ENCODE data around the gene CASK. TPM values are rescaled to one million over a fixed set of nuclear protein-coding genes. Genes with fewer than 3 reads are reported as not detected.
"Not testable (repeated sequence)": the region's sequence is repeated elsewhere in the genome, so short reads cannot be mapped to it uniquely, and the experiment has no call there.

Gene CASK
- total RNA-seq, 2 experiments from 2014 or later, result 27.9 to 28.4 TPM

DNA sequence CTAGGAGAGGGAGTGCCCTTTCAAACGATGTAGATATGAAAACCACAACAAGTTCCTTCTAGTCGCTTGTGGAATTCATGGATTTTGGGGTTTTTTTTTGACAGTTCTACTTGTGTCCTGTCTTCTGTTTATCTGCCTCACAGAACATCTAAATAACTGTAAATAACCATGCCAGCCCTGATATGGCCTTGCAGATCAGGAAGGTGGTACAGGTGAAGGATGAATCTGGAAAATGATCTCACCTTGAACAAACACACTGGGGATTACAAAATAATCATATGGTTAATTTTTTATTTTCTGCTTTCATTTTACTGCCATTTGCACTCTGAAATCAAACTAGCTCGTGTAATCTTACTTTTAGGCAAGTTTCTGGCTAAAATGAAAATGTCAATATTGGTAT, 162.2 kb downstream of the CASK start:
- CTCF ChIA-PET, result interaction anchor here (1.7 kb wide), 1 partner anchor 203 kb away, joined by 4 read pairs; no protein-coding TSS in a partner anchor
- POLR2A ChIA-PET, result no interaction called here

DNA sequence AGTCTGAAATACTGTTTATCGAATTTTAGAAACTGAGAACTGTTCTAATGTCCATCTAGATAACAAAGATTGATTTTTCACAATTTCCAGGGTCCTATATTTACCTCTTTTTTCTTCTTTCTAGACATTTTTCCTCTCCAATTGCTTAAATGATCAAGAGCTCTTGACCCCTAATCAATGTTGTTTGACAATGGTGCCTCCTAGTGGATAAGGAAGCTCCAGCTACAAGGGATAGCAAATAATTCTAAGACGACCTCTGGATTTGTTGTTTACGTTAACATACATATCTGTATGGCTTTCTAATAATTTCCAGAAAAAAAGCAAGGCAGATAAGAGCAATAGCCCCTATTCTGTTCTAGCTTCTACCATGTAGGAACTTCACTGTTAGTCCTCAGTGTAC, 163.5 kb downstream of the CASK start:
- POLR2A ChIA-PET, result interaction anchor here (1.1 kb wide), 1 partner anchor 40 kb away, joined by 3 read pairs; no protein-coding TSS in a partner anchor
- CTCF ChIA-PET, result interaction anchor here (1.7 kb wide), 1 partner anchor 201 kb away, joined by 4 read pairs; no protein-coding TSS in a partner anchor

DNA sequence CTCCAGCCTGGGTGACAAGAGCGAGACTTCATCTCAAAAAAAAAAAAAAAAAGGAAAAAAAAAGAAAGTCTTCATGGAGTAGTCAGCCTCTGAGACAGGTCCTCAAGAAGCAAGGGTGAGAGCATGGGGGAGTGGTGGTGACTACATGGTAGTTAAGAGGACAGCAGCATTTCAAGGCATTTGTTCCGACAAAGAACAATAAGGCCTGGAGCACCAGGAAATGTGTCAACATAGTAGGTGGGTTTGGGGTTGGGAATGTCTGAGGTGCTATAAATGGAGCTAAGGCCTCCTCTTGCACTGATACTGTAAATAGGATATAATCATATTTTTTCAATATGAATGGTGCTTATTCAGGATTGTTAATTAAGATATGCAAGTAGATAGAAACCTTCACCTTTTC, 165.0 kb downstream of the CASK start:
- ChIA-PET CTCF (interaction anchor here (0.7 kb wide), 1 partner anchor 240 kb away, joined by 4 read pairs; no protein-coding TSS in a partner anchor), POLR2A (no interaction called here)

GRCh38 chrX:41750716-41751115, 172.6 kb downstream of the CASK start:
- ChIA-PET CTCF (no interaction called here), POLR2A (no interaction called here)

DNA sequence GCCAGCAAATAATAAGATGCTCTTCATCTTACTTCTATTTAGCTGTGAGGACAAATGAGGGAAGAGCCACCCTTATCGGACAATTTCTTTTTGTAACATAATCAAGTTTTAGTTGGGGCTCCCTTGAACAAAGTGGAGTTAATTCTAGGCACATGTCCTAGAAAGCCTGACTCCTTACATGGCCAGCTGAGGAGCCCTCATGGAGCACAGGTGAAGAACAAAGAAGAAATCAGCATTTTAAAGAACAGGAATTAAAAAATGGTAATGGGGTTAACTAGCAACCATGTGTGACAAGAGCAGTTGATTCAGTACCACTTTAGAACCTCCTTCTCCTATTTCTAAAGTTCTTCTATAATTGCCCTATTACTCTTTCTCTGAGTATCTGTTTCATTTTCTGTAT, 183.5 kb downstream of the CASK start:
- POLR2A ChIA-PET, result no interaction called here
- CTCF ChIA-PET, result no interaction called here

DNA sequence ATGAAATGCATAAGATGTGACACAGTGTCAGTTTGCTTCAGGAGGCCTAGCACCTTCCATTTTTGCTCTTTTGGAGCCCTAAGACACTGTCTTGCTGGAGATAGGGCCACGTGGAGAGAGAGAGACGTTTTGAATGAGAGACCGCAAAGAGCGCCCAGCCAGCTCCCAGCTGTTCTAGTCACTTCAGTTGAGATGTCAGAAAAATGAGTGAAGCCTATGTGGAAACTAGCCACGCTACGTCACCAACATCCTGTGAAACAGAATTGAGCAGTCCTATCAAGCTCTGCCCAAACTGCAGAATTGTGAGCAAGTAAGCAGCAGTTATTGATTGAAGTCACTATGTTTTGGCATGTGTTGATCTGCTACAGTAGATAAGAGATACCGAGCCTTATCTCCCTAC, 186.3 kb downstream of the CASK start:
- POLR2A ChIA-PET, result no interaction called here

GRCh38 chrX:41734530-41734929, 188.8 kb downstream of the CASK start:
- CTCF ChIA-PET, result no interaction called here
- POLR2A ChIA-PET, result no interaction called here

More for the DNA sequence above, 186.3 kb downstream of the CASK start:
- CTCF ChIA-PET, result no interaction called here

DNA sequence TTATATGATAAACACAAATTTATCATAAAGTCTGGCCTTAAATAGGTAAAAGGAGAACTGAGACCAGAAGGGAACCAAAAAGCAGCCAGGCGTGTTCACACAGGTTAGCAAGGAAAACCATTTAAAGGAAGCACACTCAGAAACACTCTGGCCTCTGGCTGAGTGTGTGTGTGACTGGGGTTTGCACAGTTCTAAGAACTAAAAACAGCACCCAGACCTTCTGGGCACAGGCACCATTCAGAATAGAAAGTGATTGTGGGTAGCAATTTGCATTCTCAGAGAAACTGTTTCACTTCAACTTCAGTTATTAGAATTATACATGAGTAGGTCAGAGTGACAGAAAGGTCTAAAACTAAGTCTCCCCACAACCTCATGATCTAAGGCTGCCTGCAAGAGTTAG, 189.4 kb downstream of the CASK start:
- CTCF ChIA-PET, result no interaction called here
- POLR2A ChIA-PET, result no interaction called here

- ChIA-PET CTCF (no interaction called here), POLR2A (no interaction called here)
Measured at GRCh38 chrX:41732260-41732659, 191.1 kb downstream of the CASK start.

DNA sequence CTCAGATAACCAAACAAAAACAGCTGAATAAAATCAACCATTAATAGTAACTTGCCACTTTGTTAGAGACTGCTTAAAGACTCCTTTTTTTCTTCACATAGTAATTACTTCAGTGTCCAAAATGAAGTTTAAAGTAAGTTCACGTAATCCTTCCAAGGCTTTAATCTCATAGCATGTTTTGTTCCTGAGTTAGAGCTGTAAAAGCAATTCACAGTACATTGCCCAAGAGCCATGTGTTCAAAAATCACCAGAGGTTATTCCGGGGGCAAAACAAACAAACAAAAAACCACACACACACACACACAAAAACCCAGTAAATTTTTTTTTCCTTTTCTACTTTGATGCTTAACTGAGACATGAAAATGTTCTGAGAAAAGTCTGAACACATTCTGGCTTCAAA, 193.3 kb downstream of the CASK start:
- POLR2A ChIA-PET, result interaction anchor here (0.6 kb wide), 1 partner anchor 67 kb away, joined by 3 read pairs; no protein-coding TSS in a partner anchor
- CTCF ChIA-PET, result no interaction called here

- CTCF ChIA-PET, result no interaction called here
Measured at GRCh38 chrX:41728125-41728524, 195.2 kb downstream of the CASK start.

GRCh38 chrX:41723826-41724225, 199.5 kb downstream of the CASK start, which contains the start of gene GPR82:
TSS of gene GPR82 (plus strand) at chrX:41724181. CDS start at chrX:41727027, 2,846 bp downstream.
- POLR2A ChIA-PET, result no interaction called here
- CTCF ChIA-PET, result no interaction called here

More at GRCh38 chrX:41728125-41728524, 195.2 kb downstream of the CASK start:
- POLR2A ChIA-PET, result no interaction called here

GRCh38 chrX:41722816-41723618, 200.3 kb downstream of the CASK start:
- CTCF ChIA-PET, result interaction anchor here (0.5 kb wide), 1 partner anchor 17 kb away, joined by 4 read pairs; no protein-coding TSS in a partner anchor
- POLR2A ChIA-PET, result no interaction called here

DNA sequence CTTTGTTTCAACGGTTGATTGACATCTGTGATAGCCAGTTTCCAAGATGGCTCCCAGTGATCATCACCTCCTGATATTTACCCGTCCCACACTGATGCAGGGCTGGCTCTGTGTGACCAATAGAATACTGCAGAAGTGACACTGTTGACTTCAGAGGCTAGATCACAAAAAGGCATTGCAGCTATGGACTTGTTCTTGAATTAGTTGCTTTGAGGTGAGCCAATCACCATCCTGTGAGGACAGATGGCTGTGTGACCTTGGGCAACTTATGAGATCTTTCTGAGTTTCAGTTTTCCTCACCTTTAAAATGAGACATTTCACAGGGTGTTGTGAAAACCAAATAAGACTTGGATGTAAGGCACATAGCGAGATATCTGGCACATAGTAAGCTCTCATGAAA, 201.1 kb downstream of the CASK start:
- POLR2A ChIA-PET, result no interaction called here
- CTCF ChIA-PET, result no interaction called here

- POLR2A ChIA-PET, result no interaction called here
- CTCF ChIA-PET, result no interaction called here
Measured at GRCh38 chrX:41721590-41721989, 201.8 kb downstream of the CASK start.

DNA sequence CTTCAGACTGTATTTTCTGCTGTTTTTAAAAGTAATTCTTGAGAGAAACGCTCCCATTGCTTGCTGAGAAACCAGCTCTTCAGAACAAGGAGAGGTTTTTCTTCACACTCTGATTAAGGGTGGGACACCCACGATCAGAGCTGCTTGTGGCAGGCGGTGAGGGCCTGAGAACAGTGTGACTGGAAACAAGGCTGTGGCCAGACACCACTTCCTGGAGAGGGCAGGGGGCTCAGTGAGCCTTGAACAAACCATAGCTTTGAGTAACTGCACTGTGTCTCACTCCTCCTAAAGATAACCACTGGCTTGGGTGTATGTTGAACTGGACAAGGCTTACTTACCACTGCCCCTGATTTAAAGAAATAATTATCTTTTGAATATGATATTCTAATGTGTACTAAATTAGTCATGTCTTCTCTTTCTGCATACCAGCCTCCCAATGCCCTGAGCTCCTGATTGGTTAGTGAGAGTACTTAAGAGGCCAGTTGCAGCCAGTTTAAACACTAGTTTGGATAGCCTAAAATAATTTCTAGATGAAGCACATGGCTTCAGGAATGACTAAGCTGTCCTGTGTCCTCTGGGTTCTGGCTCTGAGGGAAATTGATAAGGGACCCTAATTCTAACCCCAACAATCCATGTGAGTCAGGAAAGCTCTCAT, 203.1 kb downstream of the CASK start:
- POLR2A ChIA-PET, result interaction anchor here (0.9 kb wide), 1 partner anchor 39 kb away, joined by 3 read pairs; no protein-coding TSS in a partner anchor
- CTCF ChIA-PET, result no interaction called here

- POLR2A ChIA-PET, result interaction anchor here (0.9 kb wide), 1 partner anchor 40 kb away, joined by 3 read pairs; no protein-coding TSS in a partner anchor
- CTCF ChIA-PET, result not testable (repeated sequence)
Measured at GRCh38 chrX:41719610-41720009, 203.7 kb downstream of the CASK start.

GRCh38 chrX:41718481-41719235, 204.7 kb downstream of the CASK start:
- CTCF ChIA-PET, result interaction anchor here (1.0 kb wide), 1 partner anchor 14 kb away, joined by 3 read pairs; no protein-coding TSS in a partner anchor
- POLR2A ChIA-PET, result no interaction called here

GRCh38 chrX:41716767-41717473, 206.4 kb downstream of the CASK start:
- ChIA-PET POLR2A (no interaction called here), CTCF (no interaction called here)

- CTCF ChIA-PET, result no interaction called here
- POLR2A ChIA-PET, result no interaction called here
Measured at GRCh38 chrX:41716222-41716621, 207.1 kb downstream of the CASK start.
